ELF-1 (cell line): ENCODE measurements around the gene SERPIND1.

Source experiments
- DNase-seq: peaks from one replicate; pipeline ENCODE4 v3.0.0-alpha.2; 2016; ENCODE audit warnings: low read depth, low spot score

The SERPIND1 gene

GRCh38 chr22:20771918-20772625, 1.8 kb upstream of the SERPIND1 start:
- peak; percentile 23 for DNase-seq

GRCh38 chr22:20774882-20775281, 969 bp downstream of the SERPIND1 start:
- DNase-seq, result no peak

- no peak for DNase-seq
Observed at GRCh38 chr22:20775342-20775895, 1.5 kb downstream of the SERPIND1 start.

- no peak for DNase-seq
Observed at GRCh38 chr22:20776624-20777405, 2.9 kb downstream of the SERPIND1 start.

GRCh38 chr22:20777420-20778177, 3.7 kb downstream of the SERPIND1 start:
- DNase-seq, result peak; percentile 49

GRCh38 chr22:20779014-20779817, 5.3 kb downstream of the SERPIND1 start:
- DNase-seq, result no peak

- DNase-seq, result no peak
Observed at GRCh38 chr22:20779818-20780158, 5.9 kb downstream of the SERPIND1 start.

GRCh38 chr22:20781272-20781990, 7.5 kb downstream of the SERPIND1 start:
- DNase-seq, result no peak

- DNase-seq, result no peak
Observed at GRCh38 chr22:20782083-20782482, 8.2 kb downstream of the SERPIND1 start.

- no peak for DNase-seq
Observed at GRCh38 chr22:20782596-20783299, 8.8 kb downstream of the SERPIND1 start.

GRCh38 chr22:20783300-20783673, 9.4 kb downstream of the SERPIND1 start:
- no peak for DNase-seq

GRCh38 chr22:20783844-20784723, 10.2 kb downstream of the SERPIND1 start:
- DNase-seq, result no peak

- DNase-seq, result no peak
Observed at GRCh38 chr22:20785415-20785814, 11.5 kb downstream of the SERPIND1 start.

- no peak for DNase-seq
Observed at GRCh38 chr22:20786048-20786447, 12.1 kb downstream of the SERPIND1 start.

- no peak for DNase-seq
Observed at GRCh38 chr22:20786536-20786979, 12.6 kb downstream of the SERPIND1 start.

GRCh38 chr22:20787223-20787622, 13.3 kb downstream of the SERPIND1 start:
- no peak for DNase-seq

- DNase-seq, result no peak
Observed at GRCh38 chr22:20787746-20788626, 14.1 kb downstream of the SERPIND1 start.
